Fibroblast of pulmonary artery (primary cell): ENCODE results near the gene ACACA.

ENCODE experiments used
- DNase-seq: peaks from one replicate; pipeline ENCODE4 v3.0.0-alpha.2; 2010; ENCODE audit warnings: low read depth
- H3K4me3 ChIP-seq: replicated peaks from 2 replicates; pipeline ENCODE4 v1.5.1; 2011; ENCODE audit warnings: low read depth, mild to moderate bottlenecking, control low read depth, low read length, moderate library complexity
- CTCF ChIP-seq: IDR thresholded peaks from 2 replicates; pipeline ENCODE4 v1.5.1; 2011; ENCODE audit warnings: mild to moderate bottlenecking, control low read depth, low read length, inconsistent platforms; ENCODE audit errors: missing control alignments

ACACA gene

GRCh38 chr17:37118366-37119137 is 288.1 kb downstream of the ACACA start:
- no peak for DNase-seq
- no peak for TF ChIP-seq CTCF
- no peak overlapping the region for H3K4me3 ChIP-seq

- DNase-seq, result no peak
- no peak overlapping the region for H3K4me3 ChIP-seq
- TF ChIP-seq CTCF, result no peak
Measured at GRCh38 chr17:37117373-37118142, 289.1 kb downstream of the ACACA start.

- no peak overlapping the region for H3K4me3 ChIP-seq
- TF ChIP-seq CTCF, result no peak
Measured at GRCh38 chr17:37116671-37117185, 289.9 kb downstream of the ACACA start.

GRCh38 chr17:37111329-37111728 is 295.3 kb downstream of the ACACA start:
- TF ChIP-seq CTCF, result no peak
- no peak overlapping the region for H3K4me3 ChIP-seq
- DNase-seq, result no peak

More at GRCh38 chr17:37116671-37117185, 289.9 kb downstream of the ACACA start:
- DNase-seq, result no peak

DNA sequence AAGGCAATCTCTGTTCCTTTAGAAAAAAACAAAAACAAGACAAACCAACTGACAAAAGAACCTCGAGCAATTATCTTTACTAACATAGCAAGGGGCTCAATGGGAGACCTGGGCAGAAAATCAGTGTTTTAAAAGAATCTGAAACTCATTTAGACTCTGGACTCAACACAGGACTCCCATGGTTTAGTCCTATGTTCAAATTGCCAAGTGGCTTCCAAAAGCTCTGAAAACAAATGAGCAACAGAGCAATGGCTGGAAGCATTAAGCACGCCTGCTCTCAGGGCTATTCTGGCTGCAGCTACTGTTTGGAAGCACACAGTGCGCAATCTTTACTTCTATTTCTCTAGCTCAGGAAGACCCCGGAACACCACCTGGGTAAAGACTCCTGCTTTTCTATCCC is 295.9 kb downstream of the ACACA start:
- no peak overlapping the region for H3K4me3 ChIP-seq
- no peak for TF ChIP-seq CTCF
- no peak for DNase-seq

GRCh38 chr17:37109731-37110710 is 296.6 kb downstream of the ACACA start:
- H3K4me3 ChIP-seq, result no peak overlapping the region
- TF ChIP-seq CTCF, result no peak
- no peak for DNase-seq
